HFFc6 (cell line): ENCODE data around the gene COTL1. TPM values are rescaled to one million over a fixed set of nuclear protein-coding genes. Genes with fewer than 3 reads are reported as not detected.

Experiments used
- DNase-seq: peaks from one replicate; pipeline ENCODE4 v3.0.0-alpha.2; 2018
- H3K27ac Mint-ChIP-seq: 2 replicates; pipeline ENCODE4 v1.8.0; 2020; ENCODE audit warnings: mild to moderate bottlenecking, mixed read lengths
- H3K27me3 Mint-ChIP-seq: 2 replicates; pipeline ENCODE4 v1.8.0; 2021; ENCODE audit warnings: mild to moderate bottlenecking, moderate library complexity, mixed read lengths; ENCODE audit not compliant: insufficient read depth
- H3K36me3 Mint-ChIP-seq: 2 replicates; pipeline ENCODE4 v1.8.0; 2021; ENCODE audit warnings: low read depth, mixed read lengths
- H3K4me1 Mint-ChIP-seq: 2 replicates; pipeline ENCODE4 v1.8.0; 2020; ENCODE audit warnings: low read depth, mixed read lengths
- H3K4me3 Mint-ChIP-seq: 2 replicates; pipeline ENCODE4 v1.8.0; 2020; ENCODE audit warnings: mild to moderate bottlenecking, moderate library complexity, mixed read lengths
- H3K9me3 Mint-ChIP-seq: 2 replicates; pipeline ENCODE4 v1.8.0; 2020; ENCODE audit warnings: mild to moderate bottlenecking, mixed read lengths
- CTCF ChIP-seq: fragments of 200-600 bp; sonication (generic); IDR thresholded peaks from 2 replicates; pipeline ENCODE4 v1.5.0; 2021; ENCODE audit warnings: antibody characterized with exemption, mild to moderate bottlenecking
- total RNA-seq, 6 experiments: library from RNA; stranded (reverse); fragmentation: NEBNext Ultra II Directional; extraction: Animal tissue kit (Norgen Biotek cat#: 25700); gene quantifications; 2 replicates in 1 of 6; 3 replicates in 5 of 6; pipeline ENCODE4 v1.2.3, GENCODE V29; 2021

Gene COTL1
- total RNA-seq, 6 experiments from 2014 or later: 580 to 681 (median 632) TPM

- DNase-seq: no peak
- no peaks in the 10 kb centered on the region; the same call in 1 of the 2 replicates for H3K9me3 Mint-ChIP-seq
- peak overlapping the region; percentile 26; the same call in 1 of the 2 replicates for H3K4me3 Mint-ChIP-seq
- peaks cover 64% of the 10 kb centered on the region for H3K4me1 Mint-ChIP-seq
- TF ChIP-seq CTCF: no peak
- peaks cover 63% of the 10 kb centered on the region for H3K36me3 Mint-ChIP-seq
- no peaks in the 10 kb centered on the region; the same call in 1 of the 2 replicates for H3K27me3 Mint-ChIP-seq
- H3K27ac Mint-ChIP-seq: peak overlapping the region; percentile 63
These were observed 4.3 kb downstream of the COTL1 start for GRCh38 chr16:84613408-84614072.

GRCh38 chr16:84612686-84613085, 5.2 kb downstream of the COTL1 start:
- H3K4me1 Mint-ChIP-seq: peaks cover 72% of the 10 kb centered on the region
- no peaks in the 10 kb centered on the region; the same call in 1 of the 2 replicates for H3K27me3 Mint-ChIP-seq
- no peaks in the 10 kb centered on the region; the same call in 1 of the 2 replicates for H3K9me3 Mint-ChIP-seq

GRCh38 chr16:84611041-84611440, 6.8 kb downstream of the COTL1 start:
- no peak for TF ChIP-seq CTCF
- Mint-ChIP-seq H3K27me3 (no peaks in the 10 kb centered on the region; the same call in 1 of the 2 replicates), H3K9me3 (no peaks in the 10 kb centered on the region; the same call in 1 of the 2 replicates), H3K4me3 (no peak overlapping the region), H3K36me3 (peaks cover 71% of the 10 kb centered on the region), H3K4me1 (peaks cover 79% of the 10 kb centered on the region), H3K27ac (no peak overlapping the region)
- no peak for DNase-seq

More at GRCh38 chr16:84612686-84613085, 5.2 kb downstream of the COTL1 start:
- no peak overlapping the region for H3K27ac Mint-ChIP-seq
- DNase-seq: no peak
- H3K36me3 Mint-ChIP-seq: peaks cover 70% of the 10 kb centered on the region
- H3K4me3 Mint-ChIP-seq: no peak overlapping the region
- TF ChIP-seq CTCF: no peak

- H3K4me3 Mint-ChIP-seq: no peak overlapping the region
- no peak for TF ChIP-seq CTCF
- peaks cover 71% of the 10 kb centered on the region for H3K36me3 Mint-ChIP-seq
- no peaks in the 10 kb centered on the region; the same call in 1 of the 2 replicates for H3K9me3 Mint-ChIP-seq
- H3K27me3 Mint-ChIP-seq: no peaks in the 10 kb centered on the region
- no peak overlapping the region for H3K27ac Mint-ChIP-seq
- peaks cover 79% of the 10 kb centered on the region for H3K4me1 Mint-ChIP-seq
- no peak for DNase-seq
These were observed 7.5 kb downstream of the COTL1 start for GRCh38 chr16:84610376-84610775.

GRCh38 chr16:84609563-84610177, 8.2 kb downstream of the COTL1 start:
- DNase-seq: no peak
- no peak overlapping the region for H3K4me3 Mint-ChIP-seq
- H3K27ac Mint-ChIP-seq: peak overlapping the region; percentile 36; the same call in 1 of the 2 replicates
- peaks cover 77% of the 10 kb centered on the region for H3K4me1 Mint-ChIP-seq
- H3K27me3 Mint-ChIP-seq: no peaks in the 10 kb centered on the region; the same call in 1 of the 2 replicates
- TF ChIP-seq CTCF: no peak
- H3K9me3 Mint-ChIP-seq: no peaks in the 10 kb centered on the region; the same call in 1 of the 2 replicates
- peaks cover 68% of the 10 kb centered on the region for H3K36me3 Mint-ChIP-seq
